IPS-15b (cell line): ENCODE results near the gene RPLP2.

Source experiments
- H3K27me3 ChIP-seq: one replicate; pipeline ENCODE4 v1.6.1; 2013; ENCODE audit warnings: low read length; ENCODE audit not compliant: control insufficient read depth, insufficient read depth
- H3K36me3 ChIP-seq: one replicate; pipeline ENCODE4 v1.6.1; 2013; ENCODE audit warnings: low read length; ENCODE audit not compliant: control insufficient read depth, insufficient read depth
- H3K4me1 ChIP-seq: one replicate; pipeline ENCODE4 v1.6.1; 2013; ENCODE audit warnings: mild to moderate bottlenecking, low read length; ENCODE audit not compliant: control insufficient read depth, insufficient read depth
- H3K4me3 ChIP-seq: one replicate; pipeline ENCODE4 v1.5.1; 2013; ENCODE audit warnings: low read depth, low read length
- H3K9ac ChIP-seq: one replicate; pipeline ENCODE4 v1.6.1; 2013; ENCODE audit warnings: low read depth, mild to moderate bottlenecking, low read length
- H3K9me3 ChIP-seq: one replicate; pipeline ENCODE4 v1.6.1; 2013; ENCODE audit warnings: mild to moderate bottlenecking, low read length; ENCODE audit not compliant: control insufficient read depth, insufficient read depth

Gene RPLP2

DNA sequence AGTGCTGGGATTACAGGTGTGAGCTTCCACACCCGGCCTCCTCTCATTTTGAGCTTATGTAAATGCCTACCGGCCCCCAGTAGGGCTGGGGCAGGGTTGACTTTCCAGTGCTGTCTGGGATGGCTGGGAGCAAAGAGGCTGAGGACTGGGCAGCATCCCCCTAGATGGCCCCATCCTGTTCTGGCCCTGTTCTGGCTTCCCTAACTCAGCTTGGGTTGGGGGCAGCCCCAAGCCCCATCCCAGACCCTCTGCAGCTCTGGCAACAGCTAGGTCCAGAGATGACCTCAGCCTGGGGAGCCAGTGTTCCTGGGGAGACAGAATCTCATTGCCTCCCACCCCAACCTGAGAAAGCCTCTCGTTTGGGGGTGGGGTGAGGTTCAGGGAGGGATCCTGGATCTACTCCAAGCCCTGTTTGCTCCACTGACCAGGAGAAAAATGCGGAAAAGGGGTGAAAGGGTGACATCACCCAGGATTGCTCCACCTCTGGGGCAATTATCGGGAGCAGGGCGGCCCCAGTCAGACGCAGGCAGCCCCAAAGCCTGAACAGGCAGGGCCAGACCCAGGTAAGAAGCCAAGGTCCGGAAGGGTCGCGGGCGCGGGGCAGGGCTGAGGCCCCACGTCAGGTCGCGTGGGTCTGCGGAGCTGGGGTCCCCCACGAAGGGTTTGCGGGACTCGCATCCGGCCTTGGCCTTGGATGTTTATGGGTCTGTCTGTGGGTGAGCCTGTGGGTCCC, 8.8 kb downstream of the RPLP2 start, which contains the start of gene PNPLA2:
PNPLA2 (plus strand) TSS at position 519 of the 733 bp plus-strand sequence. CDS start 805 bp downstream, outside the sequence.
- no peaks in the 10 kb centered on the region for H3K9me3 ChIP-seq
- H3K9ac ChIP-seq, result peak within 1 kb of the TSS; percentile 54
- peak within 1 kb of the TSS; percentile 69 for H3K4me3 ChIP-seq
- H3K27me3 ChIP-seq, result no peaks in the 10 kb centered on the region
- H3K36me3 ChIP-seq, result peaks cover 5% of the 10 kb centered on the region
- peaks cover 2% of the 10 kb centered on the region for H3K4me1 ChIP-seq

DNA sequence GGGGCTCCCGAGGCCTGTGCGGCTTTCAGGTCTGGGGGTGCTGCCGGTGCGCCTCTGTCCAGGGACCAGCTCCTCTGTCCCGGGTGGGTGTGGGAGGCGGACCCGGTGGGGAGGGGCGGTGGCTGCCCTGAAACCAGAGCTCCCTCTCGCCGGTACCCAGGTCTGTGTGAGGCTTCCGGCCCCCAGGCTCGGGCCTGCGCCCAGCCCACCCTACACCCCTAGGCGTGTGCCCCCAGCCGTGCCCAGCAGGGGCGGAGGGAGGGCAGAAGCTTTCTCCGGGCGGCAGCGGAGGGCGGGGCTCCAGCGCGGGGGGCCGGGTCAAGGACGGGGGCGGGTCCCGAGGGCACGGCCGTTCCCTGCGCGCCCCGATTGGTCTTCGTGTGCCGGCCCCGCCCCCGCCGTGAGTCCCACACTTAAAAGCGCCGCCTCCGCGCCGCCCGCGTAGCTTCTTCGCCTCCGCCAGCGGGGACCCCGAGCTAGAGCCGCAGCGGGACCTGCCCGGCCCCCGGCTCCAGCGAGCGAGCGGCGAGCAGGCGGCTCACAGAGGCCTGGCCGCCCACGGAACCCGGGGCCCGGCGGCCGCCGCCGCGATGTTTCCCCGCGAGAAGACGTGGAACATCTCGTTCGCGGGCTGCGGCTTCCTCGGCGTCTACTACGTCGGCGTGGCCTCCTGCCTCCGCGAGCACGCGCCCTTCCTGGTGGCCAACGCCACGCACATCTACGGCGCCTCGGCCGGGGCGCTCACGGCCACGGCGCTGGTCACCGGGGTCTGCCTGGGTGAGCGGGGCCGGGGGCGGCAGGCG, 9.6 kb downstream of the RPLP2 start:
- Histone ChIP-seq H3K27me3 (no peaks in the 10 kb centered on the region), H3K9me3 (no peaks in the 10 kb centered on the region), H3K4me1 (peaks cover 2% of the 10 kb centered on the region), H3K9ac (peak overlapping the region; percentile 54), H3K36me3 (peaks cover 8% of the 10 kb centered on the region), H3K4me3 (peak overlapping the region; percentile 69)

DNA sequence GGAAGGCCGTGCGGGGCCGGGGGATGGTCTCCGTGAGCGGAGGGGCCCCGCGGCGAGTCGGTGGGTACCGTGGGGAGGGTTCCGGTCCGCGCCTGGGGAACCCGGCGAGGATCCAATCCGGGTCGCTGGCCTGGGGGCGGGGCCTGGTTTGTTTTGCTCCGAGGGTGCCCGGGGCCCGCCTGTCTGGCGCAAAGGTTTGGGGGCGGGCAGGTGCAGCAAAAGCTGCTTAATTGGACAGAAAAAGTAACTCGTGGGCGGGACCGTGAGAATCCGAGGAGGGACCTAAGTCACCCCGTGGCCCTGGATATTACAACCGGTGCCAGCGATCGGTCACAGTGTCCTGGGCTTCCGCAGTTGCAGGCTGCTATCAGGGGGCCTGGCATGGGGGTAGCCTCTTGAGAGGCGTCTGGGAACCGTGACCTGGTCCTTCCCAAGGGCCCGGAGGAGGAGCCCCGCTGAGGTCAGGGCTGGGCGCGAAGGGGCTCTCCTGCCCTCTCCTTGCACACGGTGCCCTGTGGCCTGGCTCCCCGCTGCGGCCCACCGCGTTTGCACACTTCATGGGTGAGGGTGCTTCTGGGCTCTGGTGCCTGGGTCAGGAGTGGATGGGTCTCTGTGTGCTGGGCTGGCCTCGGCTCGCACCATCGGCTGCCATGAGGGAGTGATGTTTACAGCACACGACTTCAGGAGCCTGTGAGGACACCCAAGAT, 10.3 kb downstream of the RPLP2 start:
- peak overlapping the region; percentile 69 for H3K4me3 ChIP-seq
- H3K36me3 ChIP-seq, result peaks cover 16% of the 10 kb centered on the region
- H3K27me3 ChIP-seq, result no peaks in the 10 kb centered on the region
- H3K9me3 ChIP-seq, result no peaks in the 10 kb centered on the region
- no peak overlapping the region for H3K9ac ChIP-seq
- peaks cover 2% of the 10 kb centered on the region for H3K4me1 ChIP-seq

DNA sequence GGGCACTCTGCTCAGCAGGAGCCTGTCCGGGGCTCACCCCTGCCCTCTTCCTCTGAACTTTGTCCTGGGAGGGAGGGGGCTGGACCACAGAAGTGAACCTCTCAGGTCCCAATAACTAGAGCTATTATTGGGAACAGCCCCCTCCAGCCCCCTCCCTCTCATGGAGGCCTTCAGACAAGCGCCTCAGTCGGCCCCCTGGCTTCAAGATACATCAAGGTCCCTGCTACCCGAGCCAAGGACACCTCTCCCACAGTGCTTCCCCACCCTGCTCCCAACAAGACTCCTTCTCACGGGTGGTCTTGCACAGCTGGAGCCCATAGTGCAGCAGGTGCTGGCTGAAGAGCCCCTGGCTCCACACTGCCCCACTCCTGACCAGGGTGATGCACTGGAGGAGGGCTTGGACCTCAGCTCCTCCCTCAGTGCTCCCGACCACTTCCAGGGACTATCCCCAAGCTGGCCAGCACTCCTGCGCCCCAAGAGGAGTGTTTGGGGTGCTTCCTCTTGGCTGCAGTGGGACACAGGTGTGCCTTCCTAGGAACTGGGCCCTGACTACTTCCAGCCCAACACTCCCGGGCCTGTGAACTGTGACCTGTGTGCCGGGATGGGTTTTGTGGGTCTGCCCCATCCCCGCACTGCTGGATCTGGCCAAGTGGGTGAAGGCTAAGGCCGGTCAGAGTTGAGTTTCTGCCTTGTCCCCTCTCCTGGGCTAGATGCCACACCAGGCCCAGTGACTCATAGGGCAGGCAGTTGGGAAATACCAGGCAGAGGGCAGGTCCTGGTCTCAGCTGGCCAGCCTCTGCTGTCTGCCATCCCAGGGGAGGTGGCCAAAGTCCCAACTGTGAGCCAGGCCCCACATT, 11.1 kb downstream of the RPLP2 start:
- Histone ChIP-seq H3K36me3 (peaks cover 16% of the 10 kb centered on the region), H3K9ac (no peak overlapping the region), H3K4me3 (peak overlapping the region; percentile 69), H3K27me3 (no peaks in the 10 kb centered on the region), H3K4me1 (peaks cover 2% of the 10 kb centered on the region), H3K9me3 (no peaks in the 10 kb centered on the region)

DNA sequence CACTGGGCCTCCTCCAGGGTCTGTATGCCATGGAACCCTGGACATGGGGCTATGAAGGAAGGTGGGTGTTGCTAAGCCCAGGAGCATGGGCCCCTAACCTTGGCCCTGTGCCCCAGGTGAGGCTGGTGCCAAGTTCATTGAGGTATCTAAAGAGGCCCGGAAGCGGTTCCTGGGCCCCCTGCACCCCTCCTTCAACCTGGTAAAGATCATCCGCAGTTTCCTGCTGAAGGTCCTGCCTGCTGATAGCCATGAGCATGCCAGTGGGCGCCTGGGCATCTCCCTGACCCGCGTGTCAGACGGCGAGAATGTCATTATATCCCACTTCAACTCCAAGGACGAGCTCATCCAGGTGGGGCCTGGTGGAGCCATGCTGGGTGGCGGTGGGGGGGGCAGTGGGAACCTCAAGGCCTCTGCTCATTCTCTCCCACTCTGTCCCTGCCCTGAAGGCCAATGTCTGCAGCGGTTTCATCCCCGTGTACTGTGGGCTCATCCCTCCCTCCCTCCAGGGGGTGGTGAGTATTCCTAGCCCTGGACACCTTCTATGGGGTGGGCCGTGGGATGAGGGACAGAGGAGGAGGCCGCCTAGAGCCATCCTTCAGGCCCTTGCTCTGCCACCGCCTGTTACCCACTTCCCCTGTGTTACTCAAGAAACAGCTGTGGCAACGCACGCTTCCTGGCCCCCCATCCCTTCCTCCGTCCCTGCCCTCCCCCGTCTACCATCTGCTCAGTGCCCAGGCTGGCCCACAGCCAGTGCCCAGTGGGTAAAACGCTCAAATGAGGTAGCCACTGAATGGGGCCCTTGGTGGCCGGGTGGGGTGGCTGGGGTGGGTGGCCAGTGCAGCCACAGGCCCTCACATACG, 12.0 kb downstream of the RPLP2 start:
- Histone ChIP-seq H3K27me3 (no peaks in the 10 kb centered on the region), H3K36me3 (peaks cover 16% of the 10 kb centered on the region), H3K9ac (no peak overlapping the region), H3K4me3 (no peak overlapping the region), H3K4me1 (peaks cover 2% of the 10 kb centered on the region), H3K9me3 (no peaks in the 10 kb centered on the region)

DNA sequence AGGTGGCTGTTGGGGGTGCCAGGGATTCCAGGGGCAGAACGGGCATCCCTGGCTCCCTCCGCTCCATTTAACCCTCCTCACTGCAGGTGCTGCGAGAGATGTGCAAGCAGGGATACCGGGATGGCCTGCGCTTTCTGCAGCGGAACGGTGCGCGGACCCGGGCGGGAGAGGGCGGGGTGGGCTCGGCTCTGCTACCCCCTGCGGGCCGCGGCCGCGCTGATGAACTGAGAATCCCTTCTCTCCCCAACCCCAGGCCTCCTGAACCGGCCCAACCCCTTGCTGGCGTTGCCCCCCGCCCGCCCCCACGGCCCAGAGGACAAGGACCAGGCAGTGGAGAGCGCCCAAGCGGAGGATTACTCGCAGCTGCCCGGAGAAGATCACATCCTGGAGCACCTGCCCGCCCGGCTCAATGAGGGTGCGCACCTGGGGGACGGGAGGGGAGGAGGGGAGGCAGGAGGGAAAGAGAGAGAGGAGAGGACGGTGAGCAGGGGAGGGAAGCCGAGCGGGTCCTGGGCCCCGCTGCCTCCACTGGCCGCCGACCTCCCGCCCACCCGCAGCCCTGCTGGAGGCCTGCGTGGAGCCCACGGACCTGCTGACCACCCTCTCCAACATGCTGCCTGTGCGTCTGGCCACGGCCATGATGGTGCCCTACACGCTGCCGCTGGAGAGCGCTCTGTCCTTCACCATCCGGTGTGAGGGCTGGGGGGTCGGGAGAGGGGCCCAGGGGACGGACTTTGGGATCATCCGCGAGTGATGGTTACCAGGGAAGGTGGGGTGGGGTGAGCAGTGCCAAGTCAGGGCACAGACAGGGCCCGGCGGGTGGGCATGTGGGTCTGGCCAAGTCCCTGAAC, 13.9 kb downstream of the RPLP2 start:
- H3K4me1 ChIP-seq, result peaks cover 1% of the 10 kb centered on the region
- H3K36me3 ChIP-seq, result peaks cover 16% of the 10 kb centered on the region
- H3K27me3 ChIP-seq, result peaks cover 2% of the 10 kb centered on the region
- no peaks in the 10 kb centered on the region for H3K9me3 ChIP-seq
- H3K4me3 ChIP-seq, result no peak overlapping the region
- H3K9ac ChIP-seq, result no peak overlapping the region

DNA sequence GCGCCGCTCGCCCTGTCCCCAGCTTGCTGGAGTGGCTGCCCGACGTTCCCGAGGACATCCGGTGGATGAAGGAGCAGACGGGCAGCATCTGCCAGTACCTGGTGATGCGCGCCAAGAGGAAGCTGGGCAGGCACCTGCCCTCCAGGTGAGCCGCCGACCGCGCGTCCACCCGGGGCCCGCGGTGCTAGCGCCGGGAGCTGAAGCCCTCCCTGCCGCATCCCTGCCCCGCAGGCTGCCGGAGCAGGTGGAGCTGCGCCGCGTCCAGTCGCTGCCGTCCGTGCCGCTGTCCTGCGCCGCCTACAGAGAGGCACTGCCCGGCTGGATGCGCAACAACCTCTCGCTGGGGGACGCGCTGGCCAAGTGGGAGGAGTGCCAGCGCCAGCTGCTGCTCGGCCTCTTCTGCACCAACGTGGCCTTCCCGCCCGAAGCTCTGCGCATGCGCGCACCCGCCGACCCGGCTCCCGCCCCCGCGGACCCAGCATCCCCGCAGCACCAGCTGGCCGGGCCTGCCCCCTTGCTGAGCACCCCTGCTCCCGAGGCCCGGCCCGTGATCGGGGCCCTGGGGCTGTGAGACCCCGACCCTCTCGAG, 14.6 kb downstream of the RPLP2 start:
- Histone ChIP-seq H3K4me3 (no peak overlapping the region), H3K36me3 (peaks cover 16% of the 10 kb centered on the region), H3K4me1 (no peaks in the 10 kb centered on the region), H3K9me3 (no peaks in the 10 kb centered on the region), H3K27me3 (peaks cover 6% of the 10 kb centered on the region), H3K9ac (no peak overlapping the region)

DNA sequence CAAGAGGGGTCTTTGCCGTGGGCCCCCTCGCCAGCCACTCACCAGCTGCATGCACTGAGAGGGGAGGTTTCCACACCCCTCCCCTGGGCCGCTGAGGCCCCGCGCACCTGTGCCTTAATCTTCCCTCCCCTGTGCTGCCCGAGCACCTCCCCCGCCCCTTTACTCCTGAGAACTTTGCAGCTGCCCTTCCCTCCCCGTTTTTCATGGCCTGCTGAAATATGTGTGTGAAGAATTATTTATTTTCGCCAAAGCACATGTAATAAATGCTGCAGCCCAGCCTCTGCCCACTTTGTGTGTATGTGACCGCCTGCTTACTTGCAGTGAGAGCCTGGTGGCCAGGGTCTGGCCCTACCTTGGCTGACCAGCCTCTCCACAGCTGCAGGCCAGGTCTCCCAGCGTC, 15.2 kb downstream of the RPLP2 start:
- Histone ChIP-seq H3K9ac (no peak overlapping the region), H3K4me3 (no peak overlapping the region), H3K36me3 (peaks cover 16% of the 10 kb centered on the region), H3K4me1 (no peaks in the 10 kb centered on the region), H3K27me3 (peaks cover 8% of the 10 kb centered on the region), H3K9me3 (no peaks in the 10 kb centered on the region)

DNA sequence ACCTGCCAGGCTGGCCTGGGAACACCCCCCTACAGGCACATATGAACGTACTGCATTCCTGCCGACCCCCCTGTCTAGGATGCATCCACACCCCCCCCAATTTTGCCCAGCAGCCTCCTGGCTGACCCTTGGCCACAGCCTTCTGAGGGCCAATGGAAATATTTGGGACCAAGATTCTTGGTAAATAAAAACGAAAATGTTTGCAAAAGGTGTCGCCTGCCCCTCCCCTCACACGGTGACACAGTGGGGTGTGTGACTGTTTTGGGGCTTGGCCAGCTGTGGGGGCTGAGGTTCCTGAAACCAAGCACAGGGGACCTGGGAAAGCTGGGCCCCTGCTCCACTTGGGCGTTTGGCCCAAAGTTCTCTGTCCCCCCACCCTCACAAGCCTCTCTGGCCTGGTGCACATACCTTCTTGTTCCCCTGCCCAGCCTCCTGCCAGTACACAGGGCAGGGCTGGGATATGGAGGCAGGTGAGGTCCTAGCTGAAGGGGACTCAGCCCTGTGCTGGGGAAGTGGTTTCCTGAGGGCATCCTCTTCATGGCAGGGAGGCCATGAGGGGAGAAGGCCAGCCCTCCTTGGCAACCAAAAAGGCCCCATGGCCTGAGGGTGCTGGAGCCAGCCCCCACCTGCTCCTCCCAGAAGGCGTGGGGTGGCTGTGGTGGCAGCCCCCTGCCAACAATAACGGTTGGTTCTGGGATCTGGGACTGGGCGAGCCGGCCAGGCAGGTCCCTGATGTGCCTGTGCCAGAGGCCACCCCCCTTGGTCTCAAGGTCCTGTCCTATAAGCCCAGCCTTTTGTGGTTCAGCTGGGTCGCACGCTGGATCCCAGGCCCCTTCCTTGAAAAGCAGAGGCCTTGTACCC, 15.8 kb downstream of the RPLP2 start:
- H3K4me3 ChIP-seq, result no peak overlapping the region
- H3K27me3 ChIP-seq, result peaks cover 10% of the 10 kb centered on the region
- H3K36me3 ChIP-seq, result peaks cover 16% of the 10 kb centered on the region
- no peaks in the 10 kb centered on the region for H3K9me3 ChIP-seq
- H3K4me1 ChIP-seq, result no peaks in the 10 kb centered on the region
- H3K9ac ChIP-seq, result no peak overlapping the region
